SU-DHL-6 (cell line): Measurements from ENCODE around the gene MAST4.

Source experiments
- H2AFZ ChIP-seq: fragments of 200-600 bp; sonication (generic); 2 replicates; pipeline ENCODE4 v1.6.1; 2014; ENCODE audit warnings: low read depth, mild to moderate bottlenecking, moderate library complexity, mixed read lengths, antibody characterized with exemption, low read length; ENCODE audit not compliant: severe bottlenecking
- H3F3A ChIP-seq: fragments of 200-600 bp; shearing (Covaris generic); 2 replicates; pipeline ENCODE4 v1.6.0; 2016; ENCODE audit warnings: antibody characterized with exemption, mild to moderate bottlenecking; ENCODE audit not compliant: insufficient read depth
- H3K27ac ChIP-seq: fragments of 200-600 bp; sonication (generic); 2 replicates; pipeline ENCODE4 v1.5.1; 2016; ENCODE audit warnings: low read depth, mild to moderate bottlenecking, low read length, moderate library complexity, mixed read lengths
- H3K27me3 ChIP-seq: fragments of 200-600 bp; sonication (generic), shearing (Covaris generic); 2 replicates; pipeline ENCODE4 v1.6.0; 2014; ENCODE audit warnings: mild to moderate bottlenecking, low read length
- H3K36me3 ChIP-seq: fragments of 200-600 bp; sonication (generic); 2 replicates; pipeline ENCODE4 v1.6.1; 2014; ENCODE audit warnings: mild to moderate bottlenecking, low read length, mixed read lengths
- H3K4me2 ChIP-seq: fragments of 300-600, 200-600 bp; shearing (Covaris generic), sonication (generic); 2 replicates; pipeline ENCODE4 v1.6.0; 2014; ENCODE audit warnings: low read length, low read depth, mild to moderate bottlenecking; ENCODE audit not compliant: poor library complexity, severe bottlenecking
- H3K4me3 ChIP-seq: fragments of 200-600 bp; sonication (generic); 2 replicates; pipeline ENCODE4 v1.5.1; 2014; ENCODE audit warnings: antibody characterized with exemption, low read length, mild to moderate bottlenecking, mixed read lengths; ENCODE audit not compliant: insufficient read depth, poor library complexity, severe bottlenecking
- H3K79me2 ChIP-seq: fragments of 200-600 bp; sonication (generic); 2 replicates; pipeline ENCODE4 v1.6.1; 2014; ENCODE audit warnings: mild to moderate bottlenecking, low read length, moderate library complexity; ENCODE audit not compliant: insufficient read depth
- H3K9ac ChIP-seq: fragments of 200-600 bp; sonication (generic); 2 replicates; pipeline ENCODE4 v1.7.0; 2014; ENCODE audit warnings: mild to moderate bottlenecking, low read length
- H3K9me2 ChIP-seq: fragments of 200-600 bp; sonication (generic); replicated peaks from 2 replicates; pipeline ENCODE4 v1.6.1; 2014; ENCODE audit warnings: low read length; ENCODE audit not compliant: insufficient read depth
- H3K9me3 ChIP-seq: fragments of 200-600 bp; sonication (generic); 2 replicates; pipeline ENCODE4 v1.6.1; 2014; ENCODE audit warnings: low read length, mixed read lengths; ENCODE audit not compliant: insufficient read depth
- H4K20me1 ChIP-seq: fragments of 200-600 bp; sonication (generic); 2 replicates; pipeline ENCODE4 v1.6.1; 2014; ENCODE audit warnings: low read depth, mild to moderate bottlenecking, antibody characterized with exemption, low read length, moderate library complexity, mixed read lengths
- EZH2phosphoT487 ChIP-seq: fragments of 200-600 bp; sonication (generic), shearing (Covaris generic); conservative IDR thresholded peaks from 2 replicates; pipeline ENCODE4 v1.6.1; 2018; ENCODE audit warnings: mild to moderate bottlenecking, antibody characterized with exemption, low read length, moderate library complexity, mixed read lengths
- TF ChIP-seq, protein P1 (sequence below): fragments of 200-600 bp; sonication (generic); IDR thresholded peaks from one replicate; pipeline ENCODE4 v1.5.1; 2017; ENCODE audit warnings: antibody characterized with exemption, mild to moderate bottlenecking, low read length, moderate library complexity; ENCODE audit not compliant: insufficient read depth, poor library complexity, severe bottlenecking

MAST4 gene

DNA sequence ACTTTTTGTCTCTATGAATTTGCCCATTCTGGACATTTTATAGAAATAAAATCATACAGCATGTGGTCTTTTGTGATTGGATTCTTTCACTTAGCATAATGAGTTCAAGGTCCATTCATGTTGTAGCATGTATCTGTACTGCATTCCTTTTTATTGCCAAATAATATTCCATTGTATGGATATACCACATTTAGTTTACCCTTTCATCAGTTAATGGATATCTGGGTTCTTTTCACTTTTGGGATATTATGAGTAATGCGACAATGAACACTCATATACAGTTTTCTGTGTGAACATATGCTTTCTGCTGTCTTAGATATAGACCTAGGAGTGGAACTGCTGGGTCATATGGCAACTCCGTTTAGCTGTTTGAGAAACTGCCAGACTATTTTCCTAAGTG, 41.3 kb upstream of the MAST4 start:
- H2AFZ ChIP-seq, result no peak overlapping the region
- H3K9ac ChIP-seq, result no peak overlapping the region
- no peaks in the 10 kb centered on the region for H3K36me3 ChIP-seq
- TF ChIP-seq, protein P1, sequence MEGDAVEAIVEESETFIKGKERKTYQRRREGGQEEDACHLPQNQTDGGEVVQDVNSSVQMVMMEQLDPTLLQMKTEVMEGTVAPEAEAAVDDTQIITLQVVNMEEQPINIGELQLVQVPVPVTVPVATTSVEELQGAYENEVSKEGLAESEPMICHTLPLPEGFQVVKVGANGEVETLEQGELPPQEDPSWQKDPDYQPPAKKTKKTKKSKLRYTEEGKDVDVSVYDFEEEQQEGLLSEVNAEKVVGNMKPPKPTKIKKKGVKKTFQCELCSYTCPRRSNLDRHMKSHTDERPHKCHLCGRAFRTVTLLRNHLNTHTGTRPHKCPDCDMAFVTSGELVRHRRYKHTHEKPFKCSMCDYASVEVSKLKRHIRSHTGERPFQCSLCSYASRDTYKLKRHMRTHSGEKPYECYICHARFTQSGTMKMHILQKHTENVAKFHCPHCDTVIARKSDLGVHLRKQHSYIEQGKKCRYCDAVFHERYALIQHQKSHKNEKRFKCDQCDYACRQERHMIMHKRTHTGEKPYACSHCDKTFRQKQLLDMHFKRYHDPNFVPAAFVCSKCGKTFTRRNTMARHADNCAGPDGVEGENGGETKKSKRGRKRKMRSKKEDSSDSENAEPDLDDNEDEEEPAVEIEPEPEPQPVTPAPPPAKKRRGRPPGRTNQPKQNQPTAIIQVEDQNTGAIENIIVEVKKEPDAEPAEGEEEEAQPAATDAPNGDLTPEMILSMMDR, result no peak
- TF ChIP-seq EZH2phosphoT487, result no peak
- no peak overlapping the region for H3K4me3 ChIP-seq
- H3K9me3 ChIP-seq, result peaks cover 8% of the 10 kb centered on the region; the same call in 1 of the 2 replicates
- H3K79me2 ChIP-seq, result no peaks in the 10 kb centered on the region
- no peaks in the 10 kb centered on the region for H4K20me1 ChIP-seq
- no peaks in the 10 kb centered on the region for H3K27me3 ChIP-seq
- peak overlapping the region; percentile 41 for H3K4me2 ChIP-seq
- no peak overlapping the region for H3K27ac ChIP-seq
- H3F3A ChIP-seq, result no peaks in the 10 kb centered on the region; the same call in 1 of the 2 replicates
- no peaks in the 10 kb centered on the region for H3K9me2 ChIP-seq

DNA sequence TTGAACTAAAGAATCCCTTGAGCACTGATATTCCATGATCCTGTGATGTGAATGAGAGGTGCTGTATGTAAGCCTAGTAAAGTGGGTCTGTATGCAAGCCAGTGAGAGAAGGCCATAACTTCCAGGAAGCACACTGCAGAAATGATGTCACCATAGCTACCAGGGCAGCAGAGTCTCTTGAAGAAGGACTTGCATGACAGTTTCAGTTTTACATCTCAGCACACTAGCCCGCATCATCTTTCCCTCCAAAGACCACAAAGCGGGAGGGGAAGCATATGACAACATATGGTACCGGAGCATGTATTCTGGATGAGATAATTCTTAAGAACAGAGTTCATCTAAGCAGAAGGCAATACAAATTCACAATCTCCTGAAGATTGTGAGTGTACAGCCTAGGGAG, 37.6 kb upstream of the MAST4 start:
- Histone ChIP-seq H2AFZ (no peak overlapping the region), H3K36me3 (no peaks in the 10 kb centered on the region), H3K4me3 (no peak overlapping the region), H3K4me2 (no peak overlapping the region), H3K9me3 (peaks cover 8% of the 10 kb centered on the region; the same call in 1 of the 2 replicates), H3K27me3 (no peaks in the 10 kb centered on the region), H3F3A (no peaks in the 10 kb centered on the region; the same call in 1 of the 2 replicates), H3K79me2 (no peaks in the 10 kb centered on the region), H4K20me1 (no peaks in the 10 kb centered on the region), H3K9ac (no peak overlapping the region), H3K27ac (no peak overlapping the region), H3K9me2 (no peaks in the 10 kb centered on the region)
- no peak for TF ChIP-seq EZH2phosphoT487
- TF ChIP-seq, protein P1, result no peak

DNA sequence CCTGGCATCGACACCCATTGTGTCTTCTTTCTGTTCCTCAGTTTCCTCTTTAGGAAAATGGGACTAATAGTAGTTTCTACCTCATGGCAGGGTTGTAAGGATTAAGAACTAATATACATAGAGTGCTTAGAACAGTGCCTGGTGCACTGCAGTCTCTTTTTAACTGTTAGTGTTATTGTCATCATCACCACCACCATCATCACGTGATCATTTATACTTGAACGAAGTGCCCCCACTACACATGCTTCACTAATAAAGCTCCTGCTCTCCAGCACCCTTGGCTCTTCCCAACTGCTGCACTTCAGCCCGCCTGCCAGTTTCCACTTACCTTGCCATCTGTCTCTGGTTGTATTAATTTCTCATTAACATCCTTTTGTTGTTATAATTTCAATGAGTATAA, 35.8 kb upstream of the MAST4 start:
- H3K4me2 ChIP-seq, result no peak overlapping the region
- no peak overlapping the region for H3K4me3 ChIP-seq
- H2AFZ ChIP-seq, result no peak overlapping the region
- no peaks in the 10 kb centered on the region for H4K20me1 ChIP-seq
- TF ChIP-seq, protein P1, result no peak
- no peak for TF ChIP-seq EZH2phosphoT487
- H3K27ac ChIP-seq, result no peak overlapping the region
- no peaks in the 10 kb centered on the region for H3K36me3 ChIP-seq
- no peaks in the 10 kb centered on the region for H3K9me3 ChIP-seq
- H3K9me2 ChIP-seq, result no peaks in the 10 kb centered on the region
- no peaks in the 10 kb centered on the region for H3K79me2 ChIP-seq
- H3K9ac ChIP-seq, result no peak overlapping the region
- H3K27me3 ChIP-seq, result no peaks in the 10 kb centered on the region
- H3F3A ChIP-seq, result no peaks in the 10 kb centered on the region
